Suprapubic skin (tissue), 4 donors: Measurements from ENCODE around the gene ZDHHC14.

Experiments
- CTCF ChIP-seq, 2 donors: fragments of 200-600 bp in 1 of 2; fragments of 450-650 bp in 1 of 2; sonication (generic) in 1 of 2; IDR thresholded peaks; one replicate each; pipeline ENCODE4 v1.5.1; 2016 to 2019; ENCODE audit warnings: antibody characterized with exemption in 2 of 2, mild to moderate bottlenecking in 1 of 2, moderate library complexity in 1 of 2
- EP300 ChIP-seq: sonication (generic); formaldehyde crosslinking; IDR thresholded peaks from one replicate; pipeline ENCODE4 v1.6.1; 2017; ENCODE audit warnings: antibody characterized with exemption
- POLR2A ChIP-seq, 2 donors: fragments of 450-650 bp; IDR thresholded peaks; one replicate each; pipeline ENCODE4 v1.6.1; 2017; ENCODE audit warnings: antibody characterized with exemption in 2 of 2, mild to moderate bottlenecking in 2 of 2, moderate library complexity in 2 of 2
- POLR2AphosphoS5 ChIP-seq, 3 donors: sonication (generic); formaldehyde crosslinking; IDR thresholded peaks; one replicate each; pipeline ENCODE4 v1.6.1; 2017; ENCODE audit warnings: antibody characterized with exemption in 3 of 3

GRCh38 chr6:157403686-157404051 is 22.7 kb downstream of the ZDHHC14 start:
- no peak for TF ChIP-seq CTCF (IDR thresholded peaks at IDR 0.05)
- no peak for TF ChIP-seq POLR2A (IDR thresholded peaks at IDR 0.05)
- TF ChIP-seq POLR2AphosphoS5 (IDR thresholded peaks at IDR 0.05): no peak
- TF ChIP-seq EP300: no peak
